WERI-Rb-1 (cell line): ENCODE results near the gene ZNF648.

Source experiments
- DNase-seq: peaks from one replicate; pipeline ENCODE4 v3.0.0-alpha.2; 2020
- H3K27ac ChIP-seq: fragments of 250-450 bp; sonication (Bioruptor Pico); 2 replicates; pipeline ENCODE4 v1.5.1; 2020; ENCODE audit warnings: mild to moderate bottlenecking, moderate library complexity
- H3K27me3 ChIP-seq: fragments of 250-450 bp; sonication (Bioruptor Pico); 2 replicates; pipeline ENCODE4 v1.5.1; 2021; ENCODE audit warnings: mild to moderate bottlenecking, low read depth, moderate library complexity; ENCODE audit not compliant: insufficient read depth, severe bottlenecking
- H3K36me3 ChIP-seq: fragments of 250-450 bp; sonication (Bioruptor Pico); 2 replicates; pipeline ENCODE4 v1.5.1; 2020; ENCODE audit warnings: mild to moderate bottlenecking, moderate library complexity
- H3K4me3 ChIP-seq: 2 replicates; pipeline ENCODE4 v1.5.1; 2011; ENCODE audit warnings: low read depth, mild to moderate bottlenecking, control low read depth, low read length
- H3K9me3 ChIP-seq: fragments of 250-450 bp; sonication (Bioruptor Pico); 2 replicates; pipeline ENCODE4 v1.5.1; 2021; ENCODE audit warnings: mild to moderate bottlenecking, moderate library complexity; ENCODE audit not compliant: severe bottlenecking
- TF ChIP-seq, protein P1 (sequence below): IDR thresholded peaks from 2 replicates; pipeline ENCODE4 v1.5.1; 2011; ENCODE audit warnings: low read depth, mild to moderate bottlenecking, control low read depth, inconsistent platforms, low read length

Gene ZNF648

DNA sequence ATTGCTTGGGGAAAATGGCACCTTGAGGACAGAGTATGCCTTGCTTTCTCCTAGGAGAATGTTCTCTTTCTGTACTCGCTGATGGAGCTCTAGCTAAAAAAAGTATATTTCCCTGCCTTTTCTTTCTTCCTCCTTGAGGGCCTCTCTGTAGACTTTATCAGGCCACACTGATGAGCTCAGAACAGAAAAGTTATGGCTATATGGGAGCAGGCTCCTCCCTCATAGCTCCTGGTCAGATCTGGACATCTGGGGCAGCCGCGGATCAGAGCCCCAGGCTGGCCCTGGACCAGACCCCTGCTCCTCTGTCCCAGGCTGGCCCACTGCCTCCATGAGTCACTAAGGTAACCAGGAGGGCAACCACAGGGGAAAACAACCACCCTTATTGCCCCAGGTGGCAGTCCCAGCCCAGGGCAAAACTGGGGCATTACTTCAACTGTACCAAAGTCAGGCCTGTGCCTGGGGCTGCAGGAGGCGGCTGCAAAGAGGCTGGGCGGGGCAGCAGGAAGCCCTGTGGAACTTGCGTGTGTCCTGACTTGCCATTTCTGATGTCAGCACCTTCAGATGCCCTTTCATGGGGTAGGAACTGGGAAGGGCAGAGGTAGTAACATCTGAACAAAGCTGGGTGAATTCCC, 26.3 kb upstream of the ZNF648 start:
- TF ChIP-seq, protein P1, sequence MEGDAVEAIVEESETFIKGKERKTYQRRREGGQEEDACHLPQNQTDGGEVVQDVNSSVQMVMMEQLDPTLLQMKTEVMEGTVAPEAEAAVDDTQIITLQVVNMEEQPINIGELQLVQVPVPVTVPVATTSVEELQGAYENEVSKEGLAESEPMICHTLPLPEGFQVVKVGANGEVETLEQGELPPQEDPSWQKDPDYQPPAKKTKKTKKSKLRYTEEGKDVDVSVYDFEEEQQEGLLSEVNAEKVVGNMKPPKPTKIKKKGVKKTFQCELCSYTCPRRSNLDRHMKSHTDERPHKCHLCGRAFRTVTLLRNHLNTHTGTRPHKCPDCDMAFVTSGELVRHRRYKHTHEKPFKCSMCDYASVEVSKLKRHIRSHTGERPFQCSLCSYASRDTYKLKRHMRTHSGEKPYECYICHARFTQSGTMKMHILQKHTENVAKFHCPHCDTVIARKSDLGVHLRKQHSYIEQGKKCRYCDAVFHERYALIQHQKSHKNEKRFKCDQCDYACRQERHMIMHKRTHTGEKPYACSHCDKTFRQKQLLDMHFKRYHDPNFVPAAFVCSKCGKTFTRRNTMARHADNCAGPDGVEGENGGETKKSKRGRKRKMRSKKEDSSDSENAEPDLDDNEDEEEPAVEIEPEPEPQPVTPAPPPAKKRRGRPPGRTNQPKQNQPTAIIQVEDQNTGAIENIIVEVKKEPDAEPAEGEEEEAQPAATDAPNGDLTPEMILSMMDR, result no peak
- Histone ChIP-seq H3K4me3 (no peak overlapping the region), H3K36me3 (no peaks in the 10 kb centered on the region), H3K27ac (no peak overlapping the region), H3K9me3 (no peaks in the 10 kb centered on the region), H3K27me3 (no peaks in the 10 kb centered on the region)
- no peak for DNase-seq

DNA sequence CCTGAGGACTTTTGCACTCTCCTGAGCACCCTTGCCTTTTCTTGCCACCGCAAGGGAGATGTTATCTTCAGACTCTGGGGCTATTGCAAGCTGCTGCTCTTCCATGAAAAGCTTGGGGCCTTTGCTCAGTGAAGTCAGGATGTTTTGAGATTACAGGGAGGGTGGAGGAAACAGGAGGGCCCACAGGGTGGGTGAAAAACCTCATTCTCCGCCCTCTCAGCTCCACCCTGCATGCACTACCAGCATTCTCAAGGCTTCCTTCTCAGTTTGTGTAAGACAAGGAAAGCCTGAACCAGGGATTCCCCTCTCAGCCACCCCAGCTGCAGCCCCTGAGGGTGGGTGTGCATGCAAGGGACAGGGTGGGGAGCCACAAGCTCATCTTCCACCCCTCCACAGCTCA, 25.8 kb upstream of the ZNF648 start:
- TF ChIP-seq, protein P1, result no peak
- Histone ChIP-seq H3K4me3 (no peak overlapping the region), H3K36me3 (no peaks in the 10 kb centered on the region), H3K27ac (no peak overlapping the region), H3K27me3 (no peaks in the 10 kb centered on the region), H3K9me3 (no peaks in the 10 kb centered on the region)
- DNase-seq, result no peak

DNA sequence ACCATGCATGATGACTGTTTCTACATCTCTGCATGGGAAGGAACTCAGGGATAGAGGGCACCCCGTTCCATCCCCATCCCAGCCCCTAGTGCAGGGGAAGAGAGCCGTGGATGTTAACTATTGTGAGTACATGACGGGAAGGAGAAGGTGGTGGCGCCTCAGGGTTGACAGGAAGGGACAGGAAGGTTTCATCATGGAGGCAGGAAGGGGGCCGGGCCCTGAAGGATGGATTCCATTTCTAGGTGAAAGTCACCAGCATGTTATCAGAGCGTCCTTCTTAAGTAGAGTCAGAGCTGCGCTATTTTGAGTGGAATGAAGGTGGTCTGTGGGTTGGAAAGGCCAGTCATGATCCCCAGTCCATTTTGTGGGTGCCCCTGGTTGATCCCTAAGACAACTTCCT, 25.1 kb upstream of the ZNF648 start:
- Histone ChIP-seq H3K27me3 (no peaks in the 10 kb centered on the region), H3K4me3 (no peak overlapping the region), H3K36me3 (no peaks in the 10 kb centered on the region), H3K9me3 (no peaks in the 10 kb centered on the region), H3K27ac (no peak overlapping the region)
- TF ChIP-seq, protein P1, result no peak
- DNase-seq, result no peak

DNA sequence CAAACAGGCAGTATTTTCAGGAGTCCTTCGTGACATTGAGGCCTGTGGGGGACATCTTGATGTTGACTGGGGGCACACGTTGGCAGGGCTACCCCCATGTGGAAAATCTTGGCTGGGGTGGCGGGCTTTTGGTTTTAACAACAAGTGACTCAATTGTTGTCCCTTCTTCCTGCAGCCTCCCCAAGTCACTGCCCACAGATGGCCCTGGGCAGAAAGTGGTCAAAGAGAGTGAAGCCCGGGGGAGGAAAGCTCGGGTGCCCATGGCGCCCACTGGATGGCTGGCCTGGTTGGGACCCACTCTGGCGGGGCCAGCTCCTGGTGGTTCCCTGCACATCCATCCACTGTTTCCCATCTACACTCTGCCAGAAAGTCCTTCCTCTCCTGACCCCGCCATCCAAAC, 24.6 kb upstream of the ZNF648 start:
- no peak overlapping the region for H3K4me3 ChIP-seq
- H3K9me3 ChIP-seq, result no peaks in the 10 kb centered on the region
- TF ChIP-seq, protein P1, result no peak
- no peaks in the 10 kb centered on the region for H3K27me3 ChIP-seq
- no peak overlapping the region for H3K27ac ChIP-seq
- DNase-seq, result no peak
- H3K36me3 ChIP-seq, result no peaks in the 10 kb centered on the region

DNA sequence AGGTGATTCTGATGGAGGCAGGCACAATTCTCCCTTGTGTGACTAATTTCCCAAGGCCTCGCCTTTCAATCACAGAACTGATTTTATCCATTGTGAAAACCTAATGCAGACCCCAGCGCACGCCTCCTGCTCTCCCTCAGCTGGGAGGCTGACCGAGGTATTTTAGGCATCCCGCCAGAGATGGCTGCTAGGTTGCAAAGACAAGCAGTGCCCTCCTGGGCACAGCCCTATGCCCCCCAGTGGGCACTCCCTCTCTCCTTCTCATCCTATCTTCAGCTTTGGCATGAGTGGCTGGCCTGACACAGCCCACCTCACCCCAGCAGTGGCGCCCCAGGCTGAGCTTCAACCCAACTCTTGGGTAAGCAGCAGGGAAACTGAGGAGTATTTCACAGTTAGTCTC, 24.2 kb upstream of the ZNF648 start:
- TF ChIP-seq, protein P1, result no peak
- H3K4me3 ChIP-seq, result no peak overlapping the region
- no peak for DNase-seq
- H3K36me3 ChIP-seq, result no peaks in the 10 kb centered on the region
- no peaks in the 10 kb centered on the region for H3K9me3 ChIP-seq
- no peak overlapping the region for H3K27ac ChIP-seq
- no peaks in the 10 kb centered on the region for H3K27me3 ChIP-seq
